Stomach (tissue), 9 donors: ENCODE data around the gene WIZ. TPM values are rescaled to one million over a fixed set of nuclear protein-coding genes. Genes with fewer than 3 reads are reported as not detected.

Experiments
- DNase-seq, 2 donors: peaks; one replicate each; pipeline versions ENCODE4 v3.0.0 to v3.0.0-alpha.2; 2013 to 2019
- H3K27ac ChIP-seq, 5 donors: fragments of 200-600 bp in 4 of 5; sonication (generic) in 4 of 5; one replicate each; pipeline ENCODE4 v1.5.1; 2013 to 2019; ENCODE audit warnings: mild to moderate bottlenecking in 1 of 5, moderate library complexity in 1 of 5
- H3K27me3 ChIP-seq, 3 donors: fragments of 200-600 bp; sonication (generic); one replicate each; pipeline ENCODE4 v1.5.1; 2017 to 2019; ENCODE audit warnings: mixed run types in 1 of 3
- H3K36me3 ChIP-seq, 4 donors: fragments of 200-600 bp; sonication (generic); 1 replicate in 3 of 4; 2 replicates in 1 of 4; pipeline ENCODE4 v1.5.1; 2016 to 2019
- H3K4me1 ChIP-seq, 4 donors: fragments of 200-600 bp; sonication (generic); one replicate each; pipeline ENCODE4 v1.5.1; 2016 to 2019
- H3K4me3 ChIP-seq, 4 donors: fragments of 200-600 bp; sonication (generic) in 3 of 4; one replicate each; pipeline ENCODE4 v1.5.1; 2016 to 2019; ENCODE audit warnings: mild to moderate bottlenecking in 1 of 4
- H3K9me3 ChIP-seq, 4 donors: fragments of 200-600 bp; sonication (generic); one replicate each; pipeline ENCODE4 v1.5.1; 2016 to 2019
- EP300 ChIP-seq: sonication (generic); formaldehyde crosslinking; IDR thresholded peaks from one replicate; pipeline ENCODE4 v1.6.1; 2017; ENCODE audit warnings: antibody characterized with exemption
- POLR2A ChIP-seq, 4 donors: fragments of 450-650 bp; IDR thresholded peaks; one replicate each; pipeline ENCODE4 v1.6.1; 2016; ENCODE audit warnings: antibody characterized with exemption in 4 of 4, control low read depth in 2 of 4, mild to moderate bottlenecking in 1 of 4, moderate library complexity in 1 of 4
- POLR2AphosphoS5 ChIP-seq, 3 donors: sonication (generic); formaldehyde crosslinking; IDR thresholded peaks; one replicate each; pipeline ENCODE4 v1.6.1; 2016; ENCODE audit warnings: antibody characterized with exemption in 3 of 3
- WGBS, 5 donors: extraction: QIAGEN DNeasy Blood & Tissue Kit in 3 of 5; methylation state at CpG; one replicate each; pipeline versions ENCODE4 v1.1.5 to v1.1.7; 2013 to 2018; 5-methylcytosine and 5-hydroxymethylcytosine counted together
- intact Hi-C: fragments of 100-400 bp; cut with DNase I; formaldehyde crosslinking; loops from one replicate; pipeline ENCODE4 v1.15.1; 2023; ENCODE audit warnings: low total_unique reads
- polyA plus RNA-seq, 3 donors: library from polyadenylated mRNA; stranded (reverse); fragments of 200-250 nt; gene quantifications; one replicate each; pipeline ENCODE4 v1.2.3, GENCODE V29; 2013
- total RNA-seq, 5 donors: library from RNA; depleted of rRNA; stranded (reverse); fragments of >200 nt; gene quantifications; one replicate each; pipeline versions ENCODE4 v1.1.0 to v1.2.3, GENCODE V29; 2014 to 2016
- TF ChIP-seq, protein P1 (sequence below), 7 experiments: fragments of 450-650 bp in 4 of 7; fragments of 200-600 bp in 3 of 7; sonication (generic) in 3 of 7; IDR thresholded peaks; one replicate each; pipeline ENCODE4 v1.5.1; 2016 to 2019; ENCODE audit warnings: antibody characterized with exemption in 7 of 7, control low read depth in 2 of 7, mild to moderate bottlenecking in 1 of 7
- donor health status: healthy with polysubstance abuse.
- donor health status: Bipolar disorder and iron deficiency.
- donor health status: healthy.

The WIZ gene
- total and polyA plus RNA-seq, 8 donors: 13.9 to 124 (median 18.3) TPM

DNA sequence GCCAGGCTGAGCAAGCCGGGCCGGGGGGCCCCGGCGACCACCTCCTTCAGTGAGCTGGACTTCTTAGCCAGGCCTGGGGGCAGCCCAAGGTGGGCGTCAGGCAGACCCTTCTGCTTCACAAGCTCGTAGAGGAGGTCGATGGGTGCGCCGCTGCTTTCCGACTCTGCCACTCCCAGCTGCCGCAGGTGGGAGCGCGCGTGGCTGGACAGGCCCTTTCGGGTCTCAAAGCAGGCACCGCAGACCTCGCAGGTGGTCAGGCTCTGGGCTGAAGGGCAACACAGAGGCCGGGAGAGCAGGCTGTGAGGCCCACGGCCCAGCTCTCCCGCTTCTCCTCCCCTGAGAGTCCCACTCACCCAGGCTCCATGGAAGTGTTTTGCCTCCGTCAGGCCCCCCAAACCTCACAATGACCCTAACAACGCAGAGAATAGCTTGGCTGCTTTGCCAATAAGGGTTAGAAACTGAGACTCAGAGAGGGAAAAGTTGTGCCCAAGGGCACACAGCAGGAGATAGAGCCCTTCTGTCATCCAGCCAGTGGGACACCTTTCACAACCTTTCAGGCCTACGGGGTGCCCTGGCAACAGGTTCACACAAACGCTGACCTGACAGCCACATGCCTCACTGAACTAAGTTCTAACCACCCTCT lies 19.8 kb downstream of the WIZ start:
- Histone ChIP-seq H3K4me3 (no peak overlapping the region), H3K9me3 (no peaks in the 10 kb centered on the region), H3K27ac (no peak overlapping the region), H3K27me3 (no peaks in the 10 kb centered on the region), H3K4me1 (peaks cover 23 to 48% (median 42%) of the 10 kb centered on the region in 4 donors), H3K36me3 (peaks cover 20 to 50% (median 50%) of the 10 kb centered on the region in 4 donors)
- no peak for DNase-seq
- TF ChIP-seq EP300 (no peak), POLR2AphosphoS5 (IDR thresholded peaks at IDR 0.05) (no peak), POLR2A (IDR thresholded peaks at IDR 0.05) (no peak)
- TF ChIP-seq, protein P1, sequence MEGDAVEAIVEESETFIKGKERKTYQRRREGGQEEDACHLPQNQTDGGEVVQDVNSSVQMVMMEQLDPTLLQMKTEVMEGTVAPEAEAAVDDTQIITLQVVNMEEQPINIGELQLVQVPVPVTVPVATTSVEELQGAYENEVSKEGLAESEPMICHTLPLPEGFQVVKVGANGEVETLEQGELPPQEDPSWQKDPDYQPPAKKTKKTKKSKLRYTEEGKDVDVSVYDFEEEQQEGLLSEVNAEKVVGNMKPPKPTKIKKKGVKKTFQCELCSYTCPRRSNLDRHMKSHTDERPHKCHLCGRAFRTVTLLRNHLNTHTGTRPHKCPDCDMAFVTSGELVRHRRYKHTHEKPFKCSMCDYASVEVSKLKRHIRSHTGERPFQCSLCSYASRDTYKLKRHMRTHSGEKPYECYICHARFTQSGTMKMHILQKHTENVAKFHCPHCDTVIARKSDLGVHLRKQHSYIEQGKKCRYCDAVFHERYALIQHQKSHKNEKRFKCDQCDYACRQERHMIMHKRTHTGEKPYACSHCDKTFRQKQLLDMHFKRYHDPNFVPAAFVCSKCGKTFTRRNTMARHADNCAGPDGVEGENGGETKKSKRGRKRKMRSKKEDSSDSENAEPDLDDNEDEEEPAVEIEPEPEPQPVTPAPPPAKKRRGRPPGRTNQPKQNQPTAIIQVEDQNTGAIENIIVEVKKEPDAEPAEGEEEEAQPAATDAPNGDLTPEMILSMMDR (IDR thresholded peaks at IDR 0.05): no peak
- WGBS, 5 donors: 84 to 90% (median 89%) methylated on average over 19 to 24 of the region's 24 CpGs
- intact Hi-C loops: no loop called here

DNA sequence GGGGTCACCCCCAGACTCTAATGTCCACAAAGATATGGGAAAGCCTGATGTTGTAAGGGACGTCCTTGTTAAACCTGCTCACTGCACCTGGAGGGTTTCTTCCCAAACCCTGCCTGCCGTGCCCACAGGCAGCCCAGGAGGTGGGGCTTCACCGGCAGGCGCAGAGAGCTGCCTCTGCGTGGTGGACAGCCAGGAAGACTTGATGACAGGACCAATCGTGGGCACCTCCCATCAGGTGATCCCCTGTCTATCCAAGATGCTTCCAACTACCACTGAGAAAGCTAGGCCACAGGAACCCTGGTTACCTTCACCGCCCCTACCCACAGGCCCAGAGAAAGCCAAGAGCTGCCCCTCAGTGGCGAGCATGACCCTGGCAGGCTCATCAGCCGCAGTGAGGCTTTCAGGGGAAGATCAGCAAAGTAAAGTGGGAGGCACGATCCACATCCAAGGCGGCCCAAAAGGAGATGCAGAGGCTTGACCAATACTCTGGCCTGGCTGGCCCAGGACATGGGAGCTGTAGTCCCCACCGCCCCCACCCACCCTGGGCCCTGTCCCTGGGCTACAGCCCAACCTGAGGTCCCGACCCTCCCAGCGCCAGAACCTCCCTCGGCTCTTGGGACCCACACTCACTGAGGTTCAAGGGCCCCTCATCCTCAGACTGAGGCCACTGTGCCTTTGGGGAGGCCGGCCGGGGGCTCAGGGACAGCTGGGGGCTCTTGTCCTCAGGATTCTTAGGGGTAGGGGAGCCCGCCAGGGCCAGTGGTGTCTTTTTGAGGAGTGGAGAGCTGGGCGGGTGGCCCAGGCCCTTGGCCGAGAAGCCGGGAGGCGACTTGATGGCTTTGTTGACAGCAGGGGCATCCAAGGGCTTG lies 20.6 kb downstream of the WIZ start:
- H3K4me3 ChIP-seq: no peak overlapping the region
- H3K9me3 ChIP-seq: no peaks in the 10 kb centered on the region
- no peaks in the 10 kb centered on the region for H3K27me3 ChIP-seq
- intact Hi-C loops: no loop called here
- TF ChIP-seq POLR2A (IDR thresholded peaks at IDR 0.05) (no peak), POLR2AphosphoS5 (IDR thresholded peaks at IDR 0.05) (no peak)
- TF ChIP-seq, protein P1 (IDR thresholded peaks at IDR 0.05): no peak
- H3K27ac ChIP-seq: no peak overlapping the region
- peaks cover 23 to 48% (median 42%) of the 10 kb centered on the region in 4 donors for H3K4me1 ChIP-seq
- H3K36me3 ChIP-seq: peaks cover 28 to 58% (median 57%) of the 10 kb centered on the region in 4 donors
- DNase-seq: no peak
- 84 to 94% (median 92%) methylated on average over 5 to 22 of the region's 22 CpGs for WGBS, 5 donors

DNA sequence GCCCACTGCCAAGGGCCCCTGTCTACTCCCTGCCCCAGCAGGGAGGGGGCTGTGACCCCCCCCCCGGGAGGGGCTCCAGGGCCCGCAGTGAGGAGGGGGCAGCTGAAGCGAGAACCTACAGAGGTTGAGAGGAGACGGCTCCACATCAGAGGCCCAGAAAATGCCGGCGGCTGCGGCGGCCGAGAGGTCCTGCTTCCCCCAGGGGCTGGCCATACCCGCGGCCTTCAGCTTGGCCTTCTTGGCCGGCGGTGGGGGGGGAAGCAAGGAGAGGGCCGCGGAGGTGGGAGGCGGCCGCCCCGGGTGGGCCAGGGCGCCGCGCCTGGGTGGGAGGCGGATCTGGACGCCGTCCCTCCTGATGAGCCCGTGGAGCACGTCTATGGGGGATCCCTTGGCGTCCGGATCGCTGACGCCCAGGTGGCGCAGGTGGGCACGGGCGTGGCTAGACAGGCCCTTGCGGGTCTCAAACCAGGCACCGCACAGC lies 21.7 kb downstream of the WIZ start:
- Histone ChIP-seq H3K27me3 (no peaks in the 10 kb centered on the region), H3K36me3 (peaks cover 40 to 69% (median 69%) of the 10 kb centered on the region in 4 donors), H3K27ac (no peak overlapping the region), H3K9me3 (peaks cover 0 to 6% (median 0%) of the 10 kb centered on the region in 4 donors), H3K4me3 (no peak overlapping the region), H3K4me1 (peaks cover 23 to 39% (median 35%) of the 10 kb centered on the region in 4 donors)
- 91 to 96% (median 93%) methylated on average over 20 to 35 of the region's 35 CpGs for WGBS, 5 donors
- no peak for TF ChIP-seq POLR2A (IDR thresholded peaks at IDR 0.05)
- no peak for DNase-seq
- intact Hi-C loops: no loop called here

DNA sequence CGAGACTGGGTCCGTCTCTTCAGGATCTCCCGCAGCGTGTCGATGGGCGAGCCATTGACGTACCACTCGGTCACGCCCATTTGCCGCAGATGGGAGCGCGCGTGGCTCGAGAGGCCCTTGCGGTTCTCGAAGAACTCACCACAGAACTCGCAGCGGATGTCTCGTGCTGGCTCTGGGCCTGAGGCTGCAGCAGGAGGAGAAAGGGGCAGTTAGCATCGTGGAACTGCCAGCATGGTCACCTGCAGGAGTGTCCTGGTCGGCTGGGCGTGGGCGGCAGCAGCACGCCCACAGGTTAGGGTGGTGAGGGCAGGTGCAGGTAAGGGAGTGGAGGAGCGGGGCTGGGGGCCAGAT lies 22.4 kb downstream of the WIZ start:
- WGBS, 5 donors: 96 to 97% (median 97%) methylated on average over 16 to 25 of the region's 25 CpGs
- intact Hi-C loops: no loop called here
- H3K36me3 ChIP-seq: peaks cover 47 to 77% (median 76%) of the 10 kb centered on the region in 4 donors
- no peak overlapping the region for H3K4me3 ChIP-seq
- no peak for DNase-seq
- H3K27me3 ChIP-seq: no peaks in the 10 kb centered on the region
- TF ChIP-seq POLR2AphosphoS5 (IDR thresholded peaks at IDR 0.05): no peak
- TF ChIP-seq EP300: no peak
- no peak for TF ChIP-seq POLR2A (IDR thresholded peaks at IDR 0.05)
- H3K9me3 ChIP-seq: peaks cover 0 to 7% (median 0%) of the 10 kb centered on the region in 4 donors
- no peak overlapping the region for H3K27ac ChIP-seq
- peaks cover 29 to 44% (median 38%) of the 10 kb centered on the region in 4 donors for H3K4me1 ChIP-seq

DNA sequence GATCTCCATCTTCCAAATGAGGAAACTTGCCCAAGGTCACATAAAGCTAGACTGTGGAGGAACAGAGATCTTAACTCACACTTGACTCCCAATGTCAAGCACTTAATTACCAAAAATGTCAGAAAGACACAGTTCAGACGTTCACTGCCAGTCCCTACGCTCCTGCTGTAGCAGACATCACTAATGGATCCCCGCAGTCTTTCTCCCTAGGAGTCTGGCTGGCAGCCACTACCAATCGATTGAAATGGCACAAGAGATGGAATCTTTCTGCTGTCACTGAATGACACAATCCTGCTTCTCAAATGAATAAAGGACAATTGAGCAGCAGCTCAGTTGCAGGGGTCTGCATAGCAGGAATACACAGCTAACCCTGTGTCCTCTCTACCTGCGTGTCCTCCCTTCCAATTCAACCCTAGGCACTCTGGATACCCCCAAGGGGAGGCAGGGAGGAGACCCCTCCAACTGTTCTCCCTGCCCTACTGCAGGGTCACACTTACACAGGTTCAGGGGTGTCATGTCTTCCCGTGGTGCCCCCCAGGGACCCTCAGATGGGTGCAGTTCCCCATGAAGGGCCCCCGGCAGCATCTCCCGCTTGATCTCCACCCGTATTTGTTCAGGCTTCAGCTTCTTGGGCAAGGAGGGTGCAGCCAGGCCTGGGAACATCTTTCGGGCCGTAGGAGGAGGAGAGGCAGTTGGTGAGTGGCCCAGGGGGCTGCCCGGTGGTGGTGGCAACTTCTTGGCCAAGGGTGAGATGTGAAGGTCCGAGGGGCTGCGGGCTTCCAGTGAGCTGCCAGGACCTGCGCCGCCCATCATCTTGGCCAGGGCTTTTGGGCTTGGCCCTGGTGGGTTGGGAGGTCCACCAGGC lies 23.0 kb downstream of the WIZ start:
- no peak for DNase-seq
- no peak overlapping the region for H3K4me3 ChIP-seq
- H3K9me3 ChIP-seq: peaks cover 0 to 7% (median 0%) of the 10 kb centered on the region in 4 donors
- no peaks in the 10 kb centered on the region for H3K27me3 ChIP-seq
- no peak for TF ChIP-seq EP300
- TF ChIP-seq, protein P1 (IDR thresholded peaks at IDR 0.05): no peak
- no peak for TF ChIP-seq POLR2A (IDR thresholded peaks at IDR 0.05)
- no peak for TF ChIP-seq POLR2AphosphoS5 (IDR thresholded peaks at IDR 0.05)
- no peak overlapping the region for H3K27ac ChIP-seq
- WGBS, 5 donors: 81 to 90% (median 88%) methylated on average over 7 to 16 of the region's 16 CpGs
- H3K4me1 ChIP-seq: peaks cover 33 to 47% (median 41%) of the 10 kb centered on the region in 4 donors
- intact Hi-C loops: no loop called here
- H3K36me3 ChIP-seq: peaks cover 47 to 80% (median 78%) of the 10 kb centered on the region in 4 donors
